ENCODE measurements around the gene KIRREL3.

The KIRREL3 gene

DNA sequence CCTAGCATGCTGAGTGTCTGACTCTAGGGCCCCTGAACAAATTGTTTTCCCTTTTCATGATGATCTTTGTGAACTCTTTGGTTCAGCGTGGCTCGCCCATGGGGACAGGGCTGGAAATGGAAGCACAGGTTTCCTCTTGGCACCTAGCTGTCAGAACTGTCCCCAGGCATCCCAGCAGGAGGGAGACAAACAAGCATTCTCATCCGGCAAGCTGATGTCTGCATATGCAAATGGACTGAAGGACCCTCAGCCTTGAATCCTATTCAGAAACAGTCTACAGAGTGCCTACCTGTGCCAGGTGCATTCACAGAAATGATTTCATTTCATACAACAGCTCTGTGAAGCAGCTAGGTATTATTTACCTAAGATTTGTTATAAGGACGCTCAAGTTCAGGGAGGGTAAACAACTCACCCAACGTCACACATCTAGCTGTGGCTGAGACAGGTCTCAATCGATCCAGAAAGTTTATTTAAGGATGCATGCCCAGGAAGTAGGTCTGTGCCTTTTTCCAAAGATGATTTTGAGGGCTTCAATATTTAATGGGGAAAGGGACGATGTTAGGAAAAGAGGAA lies 176.4 kb downstream of the KIRREL3 start:
- peaks cover 12% of the 10 kb centered on the region for H3K4me1 ChIP-seq (ENCODE audit: insufficient read depth, low read length)
- no peak overlapping the region for H3K9ac ChIP-seq (ENCODE audit: low read depth, low read length)
- 61% methylated on average over 7 of the region's 7 CpGs for WGBS
- no peak overlapping the region for H3K4me3 ChIP-seq (ENCODE audit: low read length)
- no peaks in the 10 kb centered on the region for H3K9me3 ChIP-seq (ENCODE audit: insufficient read depth, low read depth, low read length)
- no peaks in the 10 kb centered on the region for H3K27me3 ChIP-seq (ENCODE audit: insufficient read depth, low read length)
- no peaks in the 10 kb centered on the region for H3K36me3 ChIP-seq (ENCODE audit: insufficient read depth, low read length)
- no peak overlapping the region for H3K27ac ChIP-seq (ENCODE audit: low read depth, low read length)

DNA sequence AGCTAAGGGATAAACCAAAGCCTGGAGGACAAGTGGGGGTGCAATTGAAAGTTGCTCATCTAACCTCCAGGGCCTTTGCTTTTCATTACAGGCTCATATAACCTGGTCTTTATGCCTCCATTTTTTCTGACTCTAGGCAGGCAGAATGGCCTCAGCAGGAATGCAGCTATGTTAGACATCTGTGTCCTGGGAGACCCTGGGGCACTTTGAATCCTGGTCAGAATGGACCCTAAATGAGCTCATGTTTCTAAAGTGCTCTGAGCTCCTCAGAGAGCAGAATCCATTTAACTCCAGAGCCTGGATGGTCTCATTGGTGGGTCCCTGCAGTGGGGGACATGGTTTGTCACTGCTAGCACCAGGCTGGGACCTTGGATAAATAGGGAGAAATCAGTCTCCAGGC lies 177.3 kb downstream of the KIRREL3 start:
- peaks cover 12% of the 10 kb centered on the region for H3K4me1 ChIP-seq (ENCODE audit: insufficient read depth, low read length)
- no peaks in the 10 kb centered on the region for H3K27me3 ChIP-seq (ENCODE audit: insufficient read depth, low read length)
- no peaks in the 10 kb centered on the region for H3K9me3 ChIP-seq (ENCODE audit: insufficient read depth, low read depth, low read length)
- no peak overlapping the region for H3K9ac ChIP-seq (ENCODE audit: low read depth, low read length)
- no peak overlapping the region for H3K4me3 ChIP-seq (ENCODE audit: low read length)
- H3K36me3 ChIP-seq (ENCODE audit: insufficient read depth, low read length): no peaks in the 10 kb centered on the region
- no peak overlapping the region for H3K27ac ChIP-seq (ENCODE audit: low read depth, low read length)

DNA sequence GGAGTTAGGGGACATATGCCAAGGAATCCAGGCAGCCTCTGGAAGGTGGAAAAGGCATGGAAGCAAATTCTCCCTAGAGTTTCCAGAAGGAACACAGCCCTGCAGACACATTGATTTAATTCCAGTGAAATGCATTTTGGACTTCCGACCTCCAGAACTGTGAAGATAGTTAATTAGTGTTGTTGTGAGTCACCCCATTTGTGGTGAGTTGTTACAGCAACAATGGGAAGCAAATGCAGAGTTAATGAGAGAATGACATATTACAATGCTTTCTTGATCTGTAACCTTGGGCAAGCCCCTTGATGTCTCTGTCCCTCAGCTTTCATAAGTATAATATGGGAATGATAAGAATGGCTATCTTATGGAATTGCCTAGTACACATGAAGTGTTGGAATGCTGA lies 178.7 kb downstream of the KIRREL3 start:
- 98% methylated on average over 1 of the region's 1 CpG for WGBS

DNA sequence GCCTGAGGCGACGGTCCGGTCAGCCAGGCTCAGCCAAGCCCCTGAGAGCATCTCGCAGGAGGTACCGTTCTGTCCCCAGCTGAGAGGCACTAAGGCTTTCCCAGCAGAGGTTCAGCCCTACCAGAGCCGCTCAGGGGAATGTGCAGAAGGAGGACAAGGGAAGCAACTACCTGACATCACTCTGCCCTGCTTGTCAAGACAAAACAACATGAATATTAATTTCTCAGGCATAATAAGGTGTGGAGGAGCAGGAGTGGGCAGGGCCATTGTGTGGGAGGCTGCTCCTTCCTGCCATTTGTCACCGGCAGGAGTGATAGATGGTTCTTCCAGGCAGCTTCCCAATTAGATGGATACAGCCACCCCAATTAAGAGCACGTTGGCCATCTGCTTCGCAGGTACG lies 181.4 kb downstream of the KIRREL3 start:
- Histone ChIP-seq H3K9me3 (ENCODE audit: insufficient read depth, low read depth, low read length) (no peaks in the 10 kb centered on the region), H3K9ac (ENCODE audit: low read depth, low read length) (no peak overlapping the region), H3K36me3 (ENCODE audit: insufficient read depth, low read length) (no peaks in the 10 kb centered on the region), H3K4me3 (ENCODE audit: low read length) (no peak overlapping the region), H3K4me1 (ENCODE audit: insufficient read depth, low read length) (peaks cover 27% of the 10 kb centered on the region), H3K27ac (ENCODE audit: low read depth, low read length) (no peak overlapping the region), H3K27me3 (ENCODE audit: insufficient read depth, low read length) (no peaks in the 10 kb centered on the region)
- 95% methylated on average over 10 of the region's 10 CpGs for WGBS

More for the DNA sequence above, 178.7 kb downstream of the KIRREL3 start:
- Histone ChIP-seq H3K4me3 (ENCODE audit: low read length) (no peak overlapping the region), H3K9me3 (ENCODE audit: insufficient read depth, low read depth, low read length) (no peaks in the 10 kb centered on the region), H3K4me1 (ENCODE audit: insufficient read depth, low read length) (peaks cover 19% of the 10 kb centered on the region), H3K9ac (ENCODE audit: low read depth, low read length) (no peak overlapping the region), H3K27ac (ENCODE audit: low read depth, low read length) (no peak overlapping the region), H3K36me3 (ENCODE audit: insufficient read depth, low read length) (no peaks in the 10 kb centered on the region), H3K27me3 (ENCODE audit: insufficient read depth, low read length) (no peaks in the 10 kb centered on the region)

DNA sequence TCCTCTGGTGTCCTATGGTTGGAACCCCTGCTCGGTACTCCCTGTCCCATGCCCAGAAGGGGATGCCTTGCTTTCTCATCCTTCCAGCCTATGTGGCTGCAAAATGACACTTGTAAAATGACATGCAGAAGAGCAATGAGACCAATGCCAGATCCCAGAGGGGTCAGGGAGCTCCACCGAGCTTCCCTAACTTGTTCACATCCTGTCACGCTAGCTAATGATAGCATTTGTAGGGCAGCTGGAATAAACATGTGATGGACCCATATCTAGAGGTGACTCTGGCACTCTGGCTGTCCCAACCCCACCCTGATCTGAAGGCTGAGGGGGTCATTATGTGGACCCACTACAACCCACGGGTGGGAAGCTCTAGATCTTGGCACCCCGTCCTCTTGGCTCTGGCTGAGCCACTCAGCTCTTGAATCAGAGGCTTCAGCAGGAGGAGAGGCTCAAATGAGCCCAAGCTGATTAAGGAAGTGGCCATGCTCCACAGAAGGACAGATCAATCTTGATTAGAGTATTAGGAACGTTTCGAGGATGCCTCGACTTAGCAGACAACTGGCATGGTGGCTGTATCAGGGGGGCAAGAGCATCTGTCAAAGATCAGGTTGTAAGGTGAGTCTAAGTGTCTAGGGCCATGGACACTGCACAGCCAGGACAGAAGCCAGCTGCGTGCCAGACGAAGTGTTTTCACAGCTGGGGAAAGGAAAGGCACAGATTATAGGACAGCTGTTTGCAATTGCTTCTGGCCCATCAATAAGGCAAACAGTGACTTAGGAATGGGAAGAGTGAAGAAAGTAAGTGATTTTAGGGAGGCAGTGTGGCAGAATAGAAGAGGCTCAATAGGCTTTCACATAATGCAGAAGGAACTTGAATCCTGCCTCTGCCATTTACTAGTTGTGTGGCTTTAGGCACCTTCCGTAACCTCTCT lies 182.8 kb downstream of the KIRREL3 start:
- Histone ChIP-seq H3K27me3 (ENCODE audit: insufficient read depth, low read length) (no peaks in the 10 kb centered on the region), H3K9ac (ENCODE audit: low read depth, low read length) (no peak overlapping the region), H3K36me3 (ENCODE audit: insufficient read depth, low read length) (no peaks in the 10 kb centered on the region), H3K9me3 (ENCODE audit: insufficient read depth, low read depth, low read length) (no peaks in the 10 kb centered on the region), H3K27ac (ENCODE audit: low read depth, low read length) (no peak overlapping the region), H3K4me1 (ENCODE audit: insufficient read depth, low read length) (peaks cover 17% of the 10 kb centered on the region), H3K4me3 (ENCODE audit: low read length) (no peak overlapping the region)
- WGBS: 96% methylated on average over 11 of the region's 11 CpGs

DNA sequence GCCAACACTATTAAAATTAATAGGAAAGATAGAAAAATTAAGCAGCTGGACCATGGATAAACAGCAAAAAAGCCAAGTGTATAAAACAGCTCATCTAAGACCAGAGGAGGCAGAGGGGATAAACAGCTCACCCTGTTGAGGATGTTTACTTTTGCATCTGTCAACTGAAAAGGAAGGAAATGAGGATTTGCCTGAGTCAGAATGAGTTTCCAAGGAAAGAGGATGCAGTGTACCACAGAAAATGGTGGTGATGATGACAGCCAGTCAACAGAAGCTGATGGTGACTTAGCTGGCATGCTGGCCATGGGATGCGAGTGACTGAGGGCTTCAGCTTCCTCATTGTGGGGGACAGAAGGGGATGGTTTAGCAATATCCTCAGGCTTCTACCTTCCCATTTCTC lies 183.5 kb downstream of the KIRREL3 start:
- WGBS: 100% methylated on average over 1 of the region's 1 CpG
- no peak overlapping the region for H3K9ac ChIP-seq (ENCODE audit: low read depth, low read length)
- H3K27ac ChIP-seq (ENCODE audit: low read depth, low read length): no peak overlapping the region
- H3K9me3 ChIP-seq (ENCODE audit: insufficient read depth, low read depth, low read length): no peaks in the 10 kb centered on the region
- no peaks in the 10 kb centered on the region for H3K36me3 ChIP-seq (ENCODE audit: insufficient read depth, low read length)
- H3K4me1 ChIP-seq (ENCODE audit: insufficient read depth, low read length): peaks cover 17% of the 10 kb centered on the region
- no peaks in the 10 kb centered on the region for H3K27me3 ChIP-seq (ENCODE audit: insufficient read depth, low read length)
- no peak overlapping the region for H3K4me3 ChIP-seq (ENCODE audit: low read length)

DNA sequence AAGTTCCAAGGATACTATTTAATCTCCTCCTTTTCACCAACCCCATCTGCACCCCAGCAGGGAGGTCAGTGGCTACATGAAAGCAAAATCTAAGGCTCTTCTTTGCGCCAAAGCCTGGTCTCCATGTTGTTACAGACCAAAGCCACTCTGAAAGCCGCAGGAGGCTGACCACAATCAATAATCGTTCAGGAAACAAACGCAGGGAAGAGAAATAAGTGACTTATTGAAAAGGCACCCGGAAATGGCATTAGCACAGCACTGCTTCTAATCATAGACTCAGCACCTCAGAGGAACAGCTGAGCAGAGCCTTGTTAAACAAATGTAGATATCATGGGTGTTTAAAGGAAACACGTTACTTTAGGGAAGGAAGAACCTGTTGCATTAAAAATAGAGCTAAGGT lies 183.9 kb downstream of the KIRREL3 start:
- Histone ChIP-seq H3K36me3 (ENCODE audit: insufficient read depth, low read length) (no peaks in the 10 kb centered on the region), H3K4me3 (ENCODE audit: low read length) (no peak overlapping the region), H3K9ac (ENCODE audit: low read depth, low read length) (no peak overlapping the region), H3K27ac (ENCODE audit: low read depth, low read length) (no peak overlapping the region; the same call in 1 of the 2 replicates), H3K4me1 (ENCODE audit: insufficient read depth, low read length) (peaks cover 17% of the 10 kb centered on the region), H3K27me3 (ENCODE audit: insufficient read depth, low read length) (no peaks in the 10 kb centered on the region), H3K9me3 (ENCODE audit: insufficient read depth, low read depth, low read length) (no peaks in the 10 kb centered on the region)
- WGBS: 41% methylated on average over 6 of the region's 6 CpGs

DNA sequence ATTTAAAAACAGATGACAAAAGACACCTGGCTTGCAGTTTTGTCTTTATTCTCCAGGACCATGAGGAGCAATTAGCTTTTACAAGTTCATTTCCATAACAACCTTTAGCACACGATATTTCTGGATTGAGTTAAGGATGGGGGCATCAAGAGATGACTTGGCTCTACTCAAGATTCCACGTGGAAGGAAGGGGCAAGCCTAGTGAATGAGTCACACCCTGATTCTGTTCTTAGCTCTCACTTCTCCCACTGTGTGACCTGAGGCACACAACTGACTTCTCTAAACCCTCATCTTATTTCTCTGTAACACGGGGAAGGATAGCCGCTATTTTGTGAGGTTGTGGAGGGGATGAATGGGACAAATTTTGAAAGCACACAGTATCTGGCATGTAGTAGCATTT lies 185.5 kb downstream of the KIRREL3 start:
- Histone ChIP-seq H3K36me3 (ENCODE audit: insufficient read depth, low read length) (no peaks in the 10 kb centered on the region), H3K27ac (ENCODE audit: low read depth, low read length) (no peak overlapping the region), H3K9me3 (ENCODE audit: insufficient read depth, low read depth, low read length) (no peaks in the 10 kb centered on the region), H3K27me3 (ENCODE audit: insufficient read depth, low read length) (no peaks in the 10 kb centered on the region), H3K4me3 (ENCODE audit: low read length) (no peak overlapping the region), H3K9ac (ENCODE audit: low read depth, low read length) (no peak overlapping the region), H3K4me1 (ENCODE audit: insufficient read depth, low read length) (peaks cover 17% of the 10 kb centered on the region)
- 71% methylated on average over 3 of the region's 4 CpGs for WGBS

DNA sequence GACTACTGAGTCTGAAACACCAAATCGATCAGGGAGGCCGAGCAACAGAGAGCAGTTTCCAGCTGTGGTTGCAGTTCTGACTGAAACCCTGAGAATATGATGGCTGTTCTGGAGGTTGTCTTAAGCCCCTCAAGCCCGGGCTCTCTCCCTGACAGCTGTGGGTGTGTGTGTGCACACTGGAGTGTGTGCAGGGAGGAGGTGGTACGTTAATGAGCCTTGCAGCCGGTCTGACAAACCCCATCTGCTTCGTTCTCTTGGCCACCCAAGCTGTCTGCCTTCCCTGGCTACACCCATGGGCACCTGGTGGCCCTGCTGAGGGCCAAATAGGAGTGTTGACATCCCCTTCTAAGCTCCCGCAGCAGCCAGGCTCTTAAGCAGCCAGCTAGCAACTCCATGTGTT lies 189.8 kb downstream of the KIRREL3 start:
- H3K27ac ChIP-seq (ENCODE audit: low read depth, low read length): no peak overlapping the region
- no peaks in the 10 kb centered on the region for H3K36me3 ChIP-seq (ENCODE audit: insufficient read depth, low read length)
- 0 out of 2 replicates have a peak, but pooled peaks cover 8% of the 10 kb centered on the region for H3K4me1 ChIP-seq (ENCODE audit: insufficient read depth, low read length)
- WGBS: 90% methylated on average over 7 of the region's 7 CpGs
- H3K27me3 ChIP-seq (ENCODE audit: insufficient read depth, low read length): no peaks in the 10 kb centered on the region
- no peak overlapping the region for H3K4me3 ChIP-seq (ENCODE audit: low read length)
- no peak overlapping the region for H3K9ac ChIP-seq (ENCODE audit: low read depth, low read length)
- no peaks in the 10 kb centered on the region for H3K9me3 ChIP-seq (ENCODE audit: insufficient read depth, low read depth, low read length)

DNA sequence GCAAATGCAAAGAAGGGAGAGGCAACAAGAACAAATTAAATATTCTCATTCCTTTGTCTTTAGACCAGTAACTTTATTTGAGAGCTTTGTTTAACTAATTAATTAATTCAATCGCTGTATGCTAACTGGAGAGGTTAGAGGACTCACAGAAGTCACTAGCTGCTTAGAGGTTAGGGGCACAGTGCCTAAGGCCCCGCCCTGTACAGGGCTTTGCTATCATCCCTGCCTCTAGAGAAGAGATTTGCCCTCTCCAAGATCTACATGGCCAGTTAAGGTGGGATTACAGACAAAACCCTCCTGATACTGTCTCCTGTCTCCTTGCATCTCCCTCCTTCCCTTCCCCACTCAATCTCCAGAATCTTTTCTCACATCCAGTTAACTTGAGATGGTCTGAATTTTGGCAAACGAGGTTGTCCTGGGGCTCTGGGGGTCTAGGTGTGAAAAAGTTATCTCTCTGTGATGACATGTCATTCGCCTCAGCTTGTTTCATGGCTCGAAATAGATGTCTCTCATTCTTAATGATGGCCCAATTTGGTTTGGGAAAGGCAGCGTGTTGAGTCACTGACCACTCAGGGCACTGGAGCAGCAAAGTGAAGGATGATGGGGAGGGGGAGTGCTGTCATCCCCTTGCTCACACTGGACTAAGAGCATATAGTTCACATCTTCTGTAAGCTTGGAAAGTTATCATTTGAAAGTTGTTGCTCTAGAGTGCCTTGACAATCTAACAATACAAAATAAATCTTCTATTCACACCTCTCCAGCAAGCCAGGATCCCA lies 190.9 kb downstream of the KIRREL3 start:
- 88% methylated on average over 6 of the region's 6 CpGs for WGBS
- Histone ChIP-seq H3K9me3 (ENCODE audit: insufficient read depth, low read depth, low read length) (no peaks in the 10 kb centered on the region), H3K36me3 (ENCODE audit: insufficient read depth, low read length) (no peaks in the 10 kb centered on the region), H3K4me3 (ENCODE audit: low read length) (no peak overlapping the region), H3K27me3 (ENCODE audit: insufficient read depth, low read length) (no peaks in the 10 kb centered on the region), H3K9ac (ENCODE audit: low read depth, low read length) (no peak overlapping the region), H3K27ac (ENCODE audit: low read depth, low read length) (no peak overlapping the region), H3K4me1 (ENCODE audit: insufficient read depth, low read length) (0 out of 2 replicates have a peak, but pooled peaks cover 8% of the 10 kb centered on the region)

DNA sequence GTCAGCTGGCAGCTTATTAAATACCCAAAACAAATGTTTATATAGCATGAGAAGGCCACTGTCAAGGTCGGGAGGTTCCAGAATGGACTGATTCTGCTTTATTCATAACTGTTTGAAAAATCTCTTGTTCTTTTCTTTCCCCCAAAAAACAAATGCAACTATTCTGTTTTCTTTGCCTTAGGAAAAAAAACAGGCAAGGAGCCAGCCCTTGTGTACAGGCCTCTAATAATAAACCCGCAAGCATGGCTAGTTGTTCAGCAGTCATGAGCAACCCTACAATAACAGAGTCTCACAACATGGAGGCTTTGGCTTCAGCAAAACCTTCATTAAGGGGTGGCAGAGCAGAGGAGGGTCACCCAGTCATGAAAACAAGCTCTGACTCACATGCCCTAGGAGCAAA lies 191.7 kb downstream of the KIRREL3 start:
- Histone ChIP-seq H3K27ac (ENCODE audit: low read depth, low read length) (no peak overlapping the region), H3K36me3 (ENCODE audit: insufficient read depth, low read length) (no peaks in the 10 kb centered on the region), H3K9me3 (ENCODE audit: insufficient read depth, low read depth, low read length) (no peaks in the 10 kb centered on the region), H3K4me3 (ENCODE audit: low read length) (no peak overlapping the region), H3K27me3 (ENCODE audit: insufficient read depth, low read length) (no peaks in the 10 kb centered on the region), H3K4me1 (ENCODE audit: insufficient read depth, low read length) (0 out of 2 replicates have a peak, but pooled peaks cover 8% of the 10 kb centered on the region), H3K9ac (ENCODE audit: low read depth, low read length) (no peak overlapping the region)
- WGBS: 93% methylated on average over 2 of the region's 2 CpGs
